HEK293 (cell line): ENCODE results near the gene MYH15.
A peak's percentile ranks its signal among the peaks of the same experiment; 100 is the strongest.

ENCODE experiments used
- CTCF ChIA-PET: fragments of 350-600 bp; formaldehyde crosslinking; extraction: SDS; loops from one replicate; lab custom pipeline; 2021; ENCODE audit warnings: antibody characterized with exemption; lab: Yijun Ruan, JAX
- POLR2A ChIA-PET: fragments of 300-600 bp; formaldehyde crosslinking; extraction: SDS; loops from one replicate; lab custom pipeline; 2020; ENCODE audit warnings: antibody characterized with exemption, inconsistent platforms; lab: Yijun Ruan, JAX
- H3K27ac ChIP-seq: fragments of 200-500 bp; sonication (Bioruptor generic); 2 replicates; pipeline ENCODE4 v1.5.1; 2014; ENCODE audit warnings: low read depth, low read length, control low read depth, inconsistent platforms; ENCODE audit errors: extremely low read depth
- H3K36me3 ChIP-seq, 2 experiments: fragments of 200-500 bp in 1 of 2; sonication (Bioruptor generic) in 1 of 2; 1 replicate in 1 of 2; 2 replicates in 1 of 2; pipeline ENCODE4 v1.5.1; 2014 to 2017; ENCODE audit warnings: inconsistent platforms in 2 of 2, low read length in 2 of 2; ENCODE audit not compliant: control insufficient read depth in 2 of 2, insufficient read depth in 1 of 2
- H3K4me1 ChIP-seq: fragments of 200-500 bp; sonication (Bioruptor generic); 2 replicates; pipeline ENCODE4 v1.5.1; 2014; ENCODE audit warnings: mild to moderate bottlenecking, low read length, inconsistent platforms; ENCODE audit not compliant: control insufficient read depth, insufficient read depth
- H3K4me3 ChIP-seq: 2 replicates; pipeline ENCODE4 v1.5.1; 2011; ENCODE audit warnings: low read depth, mild to moderate bottlenecking, control low read depth, low read length, moderate library complexity
- H3K9me3 ChIP-seq: fragments of 200-500 bp; sonication (Bioruptor generic); 2 replicates; pipeline ENCODE4 v1.5.1; 2014; ENCODE audit warnings: low read depth, low read length, inconsistent platforms; ENCODE audit not compliant: control insufficient read depth, insufficient read depth
- GLIS1 ChIP-seq: fragments of 450-650 bp; formaldehyde crosslinking; IDR thresholded peaks from 2 replicates; pipeline ENCODE4 v1.5.1; 2016; ENCODE audit warnings: missing biosample characterization, missing genetic modification characterization
- KLF16 ChIP-seq: fragments of 450-650 bp; formaldehyde crosslinking; IDR thresholded peaks from 2 replicates; pipeline ENCODE4 v1.5.1; 2017; ENCODE audit warnings: missing biosample characterization, missing genetic modification characterization
- KLF8 ChIP-seq: fragments of 450-650 bp; formaldehyde crosslinking; IDR thresholded peaks from 2 replicates; pipeline ENCODE4 v1.5.1; 2016; ENCODE audit warnings: missing biosample characterization, missing genetic modification characterization
- MZF1 ChIP-seq: fragments of 450-650 bp; formaldehyde crosslinking; IDR thresholded peaks from 2 replicates; pipeline ENCODE4 v1.5.1; 2017; ENCODE audit warnings: missing biosample characterization, missing genetic modification characterization, borderline replicate concordance
- OSR2 ChIP-seq: fragments of 450-650 bp; formaldehyde crosslinking; IDR thresholded peaks from 2 replicates; pipeline ENCODE4 v1.5.1; 2016; ENCODE audit warnings: missing biosample characterization, missing genetic modification characterization
- TRIM28 ChIP-seq: IDR thresholded peaks from 2 replicates; pipeline ENCODE4 v1.6.1; 2011; ENCODE audit warnings: low read length, control low read depth, borderline replicate concordance
- YY2 ChIP-seq: fragments of 450-650 bp; formaldehyde crosslinking; IDR thresholded peaks from 2 replicates; pipeline ENCODE4 v1.5.1; 2016; ENCODE audit warnings: missing biosample characterization, missing genetic modification characterization
- ZBTB21 ChIP-seq: fragments of 450-650 bp; formaldehyde crosslinking; IDR thresholded peaks from 2 replicates; pipeline ENCODE4 v1.5.1; 2017; ENCODE audit warnings: missing biosample characterization, missing genetic modification characterization
- ZEB2 ChIP-seq: fragments of 450-650 bp; formaldehyde crosslinking; IDR thresholded peaks from 2 replicates; pipeline ENCODE4 v1.5.1; 2016; ENCODE audit warnings: missing biosample characterization, missing genetic modification characterization
- ZNF10 ChIP-seq: fragments of 450-650 bp; formaldehyde crosslinking; IDR thresholded peaks from 2 replicates; pipeline ENCODE4 v1.5.1; 2017; ENCODE audit warnings: missing biosample characterization, missing genetic modification characterization
- ZNF133 ChIP-seq: fragments of 450-650 bp; formaldehyde crosslinking; IDR thresholded peaks from 2 replicates; pipeline ENCODE4 v1.5.1; 2016; ENCODE audit warnings: missing biosample characterization, missing genetic modification characterization
- ZNF324 ChIP-seq: fragments of 450-650 bp; formaldehyde crosslinking; IDR thresholded peaks from 2 replicates; pipeline ENCODE4 v1.5.1; 2016; ENCODE audit warnings: missing biosample characterization, missing genetic modification characterization
- ZNF335 ChIP-seq: fragments of 450-650 bp; formaldehyde crosslinking; conservative IDR thresholded peaks from 2 replicates; pipeline ENCODE4 v1.5.1; 2016; ENCODE audit warnings: missing biosample characterization, missing genetic modification characterization
- ZNF366 ChIP-seq: fragments of 450-650 bp; formaldehyde crosslinking; conservative IDR thresholded peaks from 2 replicates; pipeline ENCODE4 v1.5.1; 2016; ENCODE audit warnings: missing biosample characterization, missing genetic modification characterization
- ZNF530 ChIP-seq: fragments of 450-650 bp; formaldehyde crosslinking; IDR thresholded peaks from 2 replicates; pipeline ENCODE4 v1.5.1; 2016; ENCODE audit warnings: low read depth, missing biosample characterization, missing genetic modification characterization
- ZNF558 ChIP-seq: fragments of 450-650 bp; formaldehyde crosslinking; IDR thresholded peaks from 2 replicates; pipeline ENCODE4 v1.5.1; 2016; ENCODE audit warnings: missing biosample characterization, missing genetic modification characterization
- ZNF610 ChIP-seq: fragments of 450-650 bp; formaldehyde crosslinking; IDR thresholded peaks from 2 replicates; pipeline ENCODE4 v1.5.1; 2016; ENCODE audit warnings: missing biosample characterization, missing genetic modification characterization, borderline replicate concordance
- ZNF629 ChIP-seq: fragments of 450-650 bp; formaldehyde crosslinking; IDR thresholded peaks from 2 replicates; pipeline ENCODE4 v1.5.1; 2017; ENCODE audit warnings: missing biosample characterization, missing genetic modification characterization
- ZSCAN30 ChIP-seq: fragments of 450-650 bp; IDR thresholded peaks from 2 replicates; pipeline ENCODE4 v1.5.1; 2018; ENCODE audit warnings: missing biosample characterization, mild to moderate bottlenecking, missing genetic modification characterization, moderate library complexity
- TF ChIP-seq, protein P1 (sequence below): fragments of 450-650 bp; formaldehyde crosslinking; IDR thresholded peaks from 2 replicates; pipeline ENCODE4 v1.5.1; 2016; ENCODE audit warnings: missing biosample characterization, missing genetic modification characterization
- TF ChIP-seq, protein P2 (sequence below): fragments of 450-650 bp; formaldehyde crosslinking; IDR thresholded peaks from 2 replicates; pipeline ENCODE4 v1.5.1; 2016; ENCODE audit warnings: missing biosample characterization, missing genetic modification characterization
- TF ChIP-seq, protein P3 (sequence below): fragments of 450-650 bp; formaldehyde crosslinking; IDR thresholded peaks from 2 replicates; pipeline ENCODE4 v1.5.1; 2017; ENCODE audit warnings: missing biosample characterization, mild to moderate bottlenecking, missing genetic modification characterization, moderate library complexity
- TF ChIP-seq, protein P4 (sequence below): fragments of 450-650 bp; formaldehyde crosslinking; IDR thresholded peaks from 2 replicates; pipeline ENCODE4 v1.5.1; 2016; ENCODE audit warnings: missing biosample characterization, missing genetic modification characterization, low read depth

MYH15 gene

DNA sequence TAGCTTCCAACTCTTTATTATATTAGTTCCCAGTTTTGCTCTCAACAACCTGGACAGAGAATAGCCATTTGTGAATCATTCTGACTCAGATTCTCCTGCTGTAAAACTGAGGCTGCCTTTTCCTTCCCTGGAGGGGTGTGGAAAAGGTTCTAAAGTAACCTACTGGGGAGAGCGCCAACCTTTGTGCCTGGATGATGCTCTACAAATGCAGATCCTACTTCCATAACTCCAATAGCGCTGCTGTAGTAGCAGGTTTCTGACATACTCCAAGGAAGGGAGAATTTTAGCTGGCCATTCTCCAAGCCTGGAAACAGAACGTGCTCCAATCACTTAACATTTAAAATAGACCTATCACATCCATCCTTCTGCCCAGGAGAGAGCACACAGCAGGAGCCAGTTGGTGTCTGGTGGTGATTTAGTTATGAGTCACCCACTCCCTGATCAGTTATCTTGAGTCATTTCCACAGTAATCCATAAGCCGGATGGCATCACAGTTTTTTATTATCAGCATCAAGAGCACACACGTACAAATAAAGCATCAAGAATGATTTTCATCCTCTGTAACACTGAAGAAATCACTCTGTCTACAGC lies 38.3 kb downstream of the MYH15 start:
- H3K27ac ChIP-seq = no peak overlapping the region
- POLR2A ChIA-PET = no interaction called here

DNA sequence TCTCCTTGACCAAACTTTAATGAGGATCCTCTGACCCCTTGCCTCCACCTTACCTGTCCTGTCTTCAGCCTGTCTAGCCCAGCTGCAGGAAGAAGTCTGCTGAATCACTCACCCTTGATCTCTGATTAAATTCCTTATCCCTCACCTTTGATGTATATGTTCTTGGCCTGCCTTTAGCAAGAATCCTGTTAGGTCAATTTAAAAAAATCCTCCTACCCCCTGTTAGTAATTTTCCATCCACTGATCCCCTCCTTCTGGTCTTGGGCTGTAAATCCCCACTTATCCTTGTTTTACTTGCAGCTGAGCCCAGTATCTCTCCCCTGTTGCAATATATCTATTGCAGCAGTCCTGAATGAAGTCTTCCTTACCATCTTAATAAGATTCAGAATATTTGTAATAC lies 39.0 kb downstream of the MYH15 start:
- CTCF ChIA-PET = no interaction called here
- no peak overlapping the region for H3K27ac ChIP-seq
- H3K4me1 ChIP-seq = peaks cover 3% of the 10 kb centered on the region
- H3K4me3 ChIP-seq = no peak overlapping the region
- TF ChIP-seq YY2 (tag by site-specific recombination) (no peak), ZNF133 (tag by site-specific recombination) (no peak), MZF1 (tag by site-specific recombination) (no peak), KLF16 (tag by site-specific recombination) (no peak), ZNF610 (tag by site-specific recombination) (no peak), GLIS1 (tag by site-specific recombination) (no peak), ZNF530 (tag by site-specific recombination) (no peak), ZNF335 (tag by site-specific recombination) (no peak), KLF8 (tag by site-specific recombination) (no peak), ZSCAN30 (tag by site-specific recombination) (no peak)
- TF ChIP-seq, protein P1, sequence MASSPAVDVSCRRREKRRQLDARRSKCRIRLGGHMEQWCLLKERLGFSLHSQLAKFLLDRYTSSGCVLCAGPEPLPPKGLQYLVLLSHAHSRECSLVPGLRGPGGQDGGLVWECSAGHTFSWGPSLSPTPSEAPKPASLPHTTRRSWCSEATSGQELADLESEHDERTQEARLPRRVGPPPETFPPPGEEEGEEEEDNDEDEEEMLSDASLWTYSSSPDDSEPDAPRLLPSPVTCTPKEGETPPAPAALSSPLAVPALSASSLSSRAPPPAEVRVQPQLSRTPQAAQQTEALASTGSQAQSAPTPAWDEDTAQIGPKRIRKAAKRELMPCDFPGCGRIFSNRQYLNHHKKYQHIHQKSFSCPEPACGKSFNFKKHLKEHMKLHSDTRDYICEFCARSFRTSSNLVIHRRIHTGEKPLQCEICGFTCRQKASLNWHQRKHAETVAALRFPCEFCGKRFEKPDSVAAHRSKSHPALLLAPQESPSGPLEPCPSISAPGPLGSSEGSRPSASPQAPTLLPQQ = no peak
- TF ChIP-seq, protein P2, sequence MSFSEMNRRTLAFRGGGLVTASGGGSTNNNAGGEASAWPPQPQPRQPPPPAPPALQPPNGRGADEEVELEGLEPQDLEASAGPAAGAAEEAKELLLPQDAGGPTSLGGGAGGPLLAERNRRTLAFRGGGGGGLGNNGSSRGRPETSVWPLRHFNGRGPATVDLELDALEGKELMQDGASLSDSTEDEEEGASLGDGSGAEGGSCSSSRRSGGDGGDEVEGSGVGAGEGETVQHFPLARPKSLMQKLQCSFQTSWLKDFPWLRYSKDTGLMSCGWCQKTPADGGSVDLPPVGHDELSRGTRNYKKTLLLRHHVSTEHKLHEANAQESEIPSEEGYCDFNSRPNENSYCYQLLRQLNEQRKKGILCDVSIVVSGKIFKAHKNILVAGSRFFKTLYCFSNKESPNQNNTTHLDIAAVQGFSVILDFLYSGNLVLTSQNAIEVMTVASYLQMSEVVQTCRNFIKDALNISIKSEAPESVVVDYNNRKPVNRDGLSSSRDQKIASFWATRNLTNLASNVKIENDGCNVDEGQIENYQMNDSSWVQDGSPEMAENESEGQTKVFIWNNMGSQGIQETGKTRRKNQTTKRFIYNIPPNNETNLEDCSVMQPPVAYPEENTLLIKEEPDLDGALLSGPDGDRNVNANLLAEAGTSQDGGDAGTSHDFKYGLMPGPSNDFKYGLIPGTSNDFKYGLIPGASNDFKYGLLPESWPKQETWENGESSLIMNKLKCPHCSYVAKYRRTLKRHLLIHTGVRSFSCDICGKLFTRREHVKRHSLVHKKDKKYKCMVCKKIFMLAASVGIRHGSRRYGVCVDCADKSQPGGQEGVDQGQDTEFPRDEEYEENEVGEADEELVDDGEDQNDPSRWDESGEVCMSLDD = no peak
- TF ChIP-seq, protein P3, sequence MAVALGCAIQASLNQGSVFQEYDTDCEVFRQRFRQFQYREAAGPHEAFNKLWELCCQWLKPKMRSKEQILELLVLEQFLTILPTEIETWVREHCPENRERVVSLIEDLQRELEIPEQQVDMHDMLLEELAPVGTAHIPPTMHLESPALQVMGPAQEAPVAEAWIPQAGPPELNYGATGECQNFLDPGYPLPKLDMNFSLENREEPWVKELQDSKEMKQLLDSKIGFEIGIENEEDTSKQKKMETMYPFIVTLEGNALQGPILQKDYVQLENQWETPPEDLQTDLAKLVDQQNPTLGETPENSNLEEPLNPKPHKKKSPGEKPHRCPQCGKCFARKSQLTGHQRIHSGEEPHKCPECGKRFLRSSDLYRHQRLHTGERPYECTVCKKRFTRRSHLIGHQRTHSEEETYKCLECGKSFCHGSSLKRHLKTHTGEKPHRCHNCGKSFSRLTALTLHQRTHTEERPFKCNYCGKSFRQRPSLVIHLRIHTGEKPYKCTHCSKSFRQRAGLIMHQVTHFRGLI = no peak
- TF ChIP-seq, protein P4, sequence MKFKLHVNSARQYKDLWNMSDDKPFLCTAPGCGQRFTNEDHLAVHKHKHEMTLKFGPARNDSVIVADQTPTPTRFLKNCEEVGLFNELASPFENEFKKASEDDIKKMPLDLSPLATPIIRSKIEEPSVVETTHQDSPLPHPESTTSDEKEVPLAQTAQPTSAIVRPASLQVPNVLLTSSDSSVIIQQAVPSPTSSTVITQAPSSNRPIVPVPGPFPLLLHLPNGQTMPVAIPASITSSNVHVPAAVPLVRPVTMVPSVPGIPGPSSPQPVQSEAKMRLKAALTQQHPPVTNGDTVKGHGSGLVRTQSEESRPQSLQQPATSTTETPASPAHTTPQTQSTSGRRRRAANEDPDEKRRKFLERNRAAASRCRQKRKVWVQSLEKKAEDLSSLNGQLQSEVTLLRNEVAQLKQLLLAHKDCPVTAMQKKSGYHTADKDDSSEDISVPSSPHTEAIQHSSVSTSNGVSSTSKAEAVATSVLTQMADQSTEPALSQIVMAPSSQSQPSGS (tag by site-specific recombination) = no peak
- POLR2A ChIA-PET = interaction anchor here (0.6 kb wide), 1 partner anchor 519 kb away, joined by 4 read pairs; no protein-coding TSS in a partner anchor
- no peaks in the 10 kb centered on the region for H3K36me3 ChIP-seq
- no peaks in the 10 kb centered on the region for H3K9me3 ChIP-seq

More for the DNA sequence above, 38.3 kb downstream of the MYH15 start:
- peaks cover 3% of the 10 kb centered on the region for H3K4me1 ChIP-seq
- H3K9me3 ChIP-seq = no peaks in the 10 kb centered on the region
- TF ChIP-seq ZNF629 (tag by site-specific recombination) (peak; percentile 63; the same call in 1 of the 2 replicates), ZEB2 (tag by site-specific recombination) (0 out of 2 replicates have a peak, but pooled peaks have one; percentile 23), TRIM28 (0 out of 2 replicates have a peak, but pooled peaks have one; percentile 29), ZNF10 (tag by site-specific recombination) (no peak), ZNF324 (no peak), ZBTB21 (0 out of 2 replicates have a peak, but pooled peaks have one; percentile 12), OSR2 (tag by site-specific recombination) (peak; percentile 30; the same call in 1 of the 2 replicates), ZNF558 (tag by site-specific recombination) (no peak), ZNF366 (tag by site-specific recombination) (0 out of 2 replicates have a peak, but pooled peaks have one; percentile 19), ZNF335 (tag by site-specific recombination) (0 out of 2 replicates have a peak, but pooled peaks have one; percentile 41)
- no peaks in the 10 kb centered on the region for H3K36me3 ChIP-seq
- H3K4me3 ChIP-seq = no peak overlapping the region
- CTCF ChIA-PET = no interaction called here
